HG03575 (cell line): ENCODE data around the gene GNG12.
"Not testable (repeated sequence)": the region's sequence is repeated elsewhere in the genome, so short reads cannot be mapped to it uniquely, and the experiment has no call there.

ENCODE experiments used
- ATAC-seq: cut with Tn5 transposase; IDR thresholded peaks from one replicate; pipeline ENCODE4 v1.9.1; 2021; ENCODE audit not compliant: unreplicated experiment, insufficient number of reproducible peaks, low FRiP score; ENCODE audit errors: extremely low read depth

The GNG12 gene

GRCh38 chr1:67745875-67746698, 87.2 kb downstream of the GNG12 start:
- ATAC-seq, result no peak

GRCh38 chr1:67743072-67743725, 90.1 kb downstream of the GNG12 start:
- no peak for ATAC-seq

- no peak for ATAC-seq
These were observed 91.5 kb downstream of the GNG12 start for GRCh38 chr1:67741736-67742135.

GRCh38 chr1:67741121-67741520, 92.1 kb downstream of the GNG12 start:
- ATAC-seq, result no peak

GRCh38 chr1:67740543-67740942, 92.7 kb downstream of the GNG12 start:
- no peak for ATAC-seq

- ATAC-seq, result no peak
These were observed 93.9 kb downstream of the GNG12 start for GRCh38 chr1:67739361-67739760.

- ATAC-seq, result no peak
These were observed 94.9 kb downstream of the GNG12 start for GRCh38 chr1:67738401-67738800.

GRCh38 chr1:67737875-67738274, 95.4 kb downstream of the GNG12 start:
- no peak for ATAC-seq

GRCh38 chr1:67736750-67737149, 96.5 kb downstream of the GNG12 start:
- no peak for ATAC-seq

GRCh38 chr1:67735806-67736627, 97.2 kb downstream of the GNG12 start:
- peak; percentile 76 for ATAC-seq

GRCh38 chr1:67735206-67735605, 98.1 kb downstream of the GNG12 start:
- ATAC-seq, result no peak

GRCh38 chr1:67734323-67734690, 99.0 kb downstream of the GNG12 start:
- ATAC-seq, result no peak

- ATAC-seq, result no peak
These were observed 99.5 kb downstream of the GNG12 start for GRCh38 chr1:67733681-67734322.

GRCh38 chr1:67732750-67733151, 100.5 kb downstream of the GNG12 start:
- peak; percentile 30 for ATAC-seq

- ATAC-seq, result no peak
These were observed 101.9 kb downstream of the GNG12 start for GRCh38 chr1:67731322-67731721.

- not testable (repeated sequence) for ATAC-seq
These were observed 103.0 kb downstream of the GNG12 start for GRCh38 chr1:67730312-67730711.

- no peak for ATAC-seq
These were observed 103.4 kb downstream of the GNG12 start for GRCh38 chr1:67729872-67730271.

- no peak for ATAC-seq
These were observed 107.0 kb downstream of the GNG12 start for GRCh38 chr1:67726224-67726623.

GRCh38 chr1:67724928-67725560, 108.2 kb downstream of the GNG12 start:
- ATAC-seq, result no peak
